K562 (cell line): Measurements from ENCODE around the gene DAPK3. TPM values are rescaled to one million over a fixed set of nuclear protein-coding genes. Genes with fewer than 3 reads are reported as not detected.

Source experiments
- BRCA1 ChIP-seq, 2 experiments: fragments of 450-650 bp in 1 of 2; sonication (generic) in 1 of 2; formaldehyde crosslinking in 1 of 2; IDR thresholded peaks; 2 replicates each; pipeline versions ENCODE4 v1.5.0 to v1.6.1; 2017 to 2020; ENCODE audit warnings: mild to moderate bottlenecking in 1 of 2, missing genetic modification reagents in 1 of 2
- ELF2 ChIP-seq: fragments of 250-450 bp; sonication (Bioruptor Pico); IDR thresholded peaks from 2 replicates; pipeline ENCODE4 v1.5.0; 2021; ENCODE audit warnings: mild to moderate bottlenecking
- GTF2F1 ChIP-seq: IDR thresholded peaks from 2 replicates; pipeline ENCODE4 v1.6.1; 2011; ENCODE audit warnings: low read depth, low read length, improper control_type of control experiment
- HDAC1 ChIP-seq, 2 experiments: fragments of 450-650 bp; IDR thresholded peaks; 2 replicates each; pipeline ENCODE4 v1.6.1; 2016 to 2017; ENCODE audit warnings: inconsistent platforms in 1 of 2, mild to moderate bottlenecking in 1 of 2, moderate library complexity in 1 of 2
- HDGF ChIP-seq: fragments of 450-650 bp; IDR thresholded peaks from 2 replicates; pipeline ENCODE4 v1.6.1; 2016
- KLF1 ChIP-seq: fragments of 450-650 bp; IDR thresholded peaks from 2 replicates; pipeline ENCODE4 v1.6.1; 2016; ENCODE audit warnings: missing genetic modification characterization, missing compliant biosample characterization
- MYC ChIP-seq, 2 experiments: fragments of 250-450 bp in 1 of 2; sonication (Bioruptor Pico) in 1 of 2; IDR thresholded peaks; 2 replicates each; pipeline versions ENCODE4 v1.5.1 to v1.6.1; 2012 to 2021; ENCODE audit warnings: low read depth in 2 of 2, borderline replicate concordance in 1 of 2, improper control_type of control experiment in 1 of 2, low read length in 1 of 2, mild to moderate bottlenecking in 1 of 2, moderate library complexity in 1 of 2
- POLR2G ChIP-seq: fragments of 200-400 bp; formaldehyde crosslinking; IDR thresholded peaks from 2 replicates; pipeline ENCODE4 v1.6.1; 2017; ENCODE audit warnings: low read depth, mild to moderate bottlenecking, antibody characterized with exemption, low read length, moderate library complexity
- PRPF4 ChIP-seq: fragments of 200-400 bp; formaldehyde crosslinking; IDR thresholded peaks from one replicate; pipeline ENCODE4 v1.6.1; 2017; ENCODE audit warnings: low read length, low read depth, mild to moderate bottlenecking; ENCODE audit not compliant: insufficient read depth, poor library complexity, severe bottlenecking
- RBFOX2 ChIP-seq: fragments of 200-400 bp; formaldehyde crosslinking; IDR thresholded peaks from 2 replicates; pipeline ENCODE4 v1.6.1; 2017; ENCODE audit warnings: low read depth, mild to moderate bottlenecking, low read length, moderate library complexity
- SAP30 ChIP-seq: fragments of 200-600 bp; sonication (generic); IDR thresholded peaks from 2 replicates; pipeline ENCODE4 v1.6.1; 2012; ENCODE audit warnings: borderline replicate concordance, low read depth, mild to moderate bottlenecking, moderate library complexity, low read length, control low read depth, inconsistent platforms; ENCODE audit not compliant: insufficient read depth, poor library complexity, severe bottlenecking
- SMC3 ChIP-seq: conservative IDR thresholded peaks from 2 replicates; pipeline ENCODE4 v1.6.1; 2011; ENCODE audit warnings: low read depth, low read length, improper control_type of control experiment; ENCODE audit not compliant: insufficient read depth
- TAF1 ChIP-seq: IDR thresholded peaks from 2 replicates; pipeline ENCODE4 v1.6.1; 2011; ENCODE audit warnings: mild to moderate bottlenecking, low read length, moderate library complexity; ENCODE audit not compliant: insufficient read depth, control insufficient read depth, severe bottlenecking; ENCODE audit errors: extremely low read depth
- TARDBP ChIP-seq: fragments of 450-650 bp; IDR thresholded peaks from 2 replicates; pipeline ENCODE4 v1.6.1; 2016
- ZNF609 ChIP-seq: sonication (generic); formaldehyde crosslinking; IDR thresholded peaks from 2 replicates; pipeline ENCODE4 v1.8.1; 2023; ENCODE audit warnings: missing genetic modification reagents, mild to moderate bottlenecking, borderline replicate concordance
- polyA plus RNA-seq, 8 experiments: library from polyadenylated mRNA; depleted of rRNA in 4 of 8; stranded (reverse) in 5 of 8; unstranded in 3 of 8; fragments of >200 nt; fragmentation: Nextera tagmentation in 2 of 8; fragmentation: Illumina TruSeq in 1 of 8; extraction: Ambion mirVana in 2 of 8; extraction: Trizol in 1 of 8; gene quantifications; 2 replicates each; pipeline versions ENCODE4 v1.2.1 to v1.2.3, GENCODE V29; 2011 to 2014; ENCODE audit warnings: inconsistent platforms in 1 of 8, missing spikeins in 1 of 8
- total RNA-seq, 7 experiments: library from RNA; depleted of rRNA in 6 of 7; stranded (reverse); fragments of >200 nt in 6 of 7; fragmentation: Illumina TruSeq in 2 of 7; extraction: Trizol in 2 of 7; gene quantifications; 2 replicates each; pipeline versions ENCODE4 v1.2.1 to v1.2.3, GENCODE V29; 2011 to 2021; ENCODE audit warnings: low replicate concordance in 1 of 7
- TF ChIP-seq, protein P1 (sequence below): sonication (generic); formaldehyde crosslinking; IDR thresholded peaks from 2 replicates; pipeline ENCODE4 v1.8.0; 2022; ENCODE audit warnings: missing genetic modification reagents, mild to moderate bottlenecking, moderate library complexity, borderline replicate concordance
- TF ChIP-seq, protein P2 (sequence below): fragments of 250-450 bp; sonication (Bioruptor Pico); IDR thresholded peaks from 2 replicates; pipeline ENCODE4 v1.5.0; 2020; ENCODE audit warnings: mild to moderate bottlenecking, borderline replicate concordance

DAPK3 gene
- total and polyA plus RNA-seq, 9 of the 15 experiments (the other 6 are each of a cell fraction or from before 2014, with no cell fraction given) = 0.14 to 63.4 (median 25.0) TPM

- TF ChIP-seq RBFOX2 (peak; percentile 86), TARDBP (no peak), MYC (IDR thresholded peaks at IDR 0.05; ENCODE audit: low read depth, low read length) (peak; percentile 68), MYC (CRISPR knock-in tag; IDR thresholded peaks at IDR 0.05; ENCODE audit: borderline replicate concordance, low read depth) (no peak), TAF1 (no peak), ZNF609 (CRISPR knock-in tag) (no peak), BRCA1 (IDR thresholded peaks at IDR 0.05) (no peak), BRCA1 (CRISPR knock-in tag; IDR thresholded peaks at IDR 0.05) (peak; percentile 81; the same call in 1 of the 2 replicates), ELF2 (CRISPR knock-in tag) (0 out of 2 replicates have a peak, but pooled peaks have one; percentile 46), HDGF (0 out of 2 replicates have a peak, but pooled peaks have one; percentile 80), SAP30 (peak; percentile 64), KLF1 (tag) (no peak), HDAC1 (IDR thresholded peaks at IDR 0.05) (peak in 1 of 2 experiments; percentile 85; a peak in 2 of 4 replicates), GTF2F1 (0 out of 2 replicates have a peak, but pooled peaks have one; percentile 34), POLR2G (peak; percentile 86), SMC3 (no peak), PRPF4 (peak; percentile 27)
- TF ChIP-seq, protein P1, sequence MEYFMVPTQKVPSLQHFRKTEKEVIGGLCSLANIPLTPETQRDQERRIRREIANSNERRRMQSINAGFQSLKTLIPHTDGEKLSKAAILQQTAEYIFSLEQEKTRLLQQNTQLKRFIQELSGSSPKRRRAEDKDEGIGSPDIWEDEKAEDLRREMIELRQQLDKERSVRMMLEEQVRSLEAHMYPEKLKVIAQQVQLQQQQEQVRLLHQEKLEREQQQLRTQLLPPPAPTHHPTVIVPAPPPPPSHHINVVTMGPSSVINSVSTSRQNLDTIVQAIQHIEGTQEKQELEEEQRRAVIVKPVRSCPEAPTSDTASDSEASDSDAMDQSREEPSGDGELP (CRISPR knock-in tag) = peak; percentile 47; the same call in 1 of the 2 replicates
- TF ChIP-seq, protein P2, sequence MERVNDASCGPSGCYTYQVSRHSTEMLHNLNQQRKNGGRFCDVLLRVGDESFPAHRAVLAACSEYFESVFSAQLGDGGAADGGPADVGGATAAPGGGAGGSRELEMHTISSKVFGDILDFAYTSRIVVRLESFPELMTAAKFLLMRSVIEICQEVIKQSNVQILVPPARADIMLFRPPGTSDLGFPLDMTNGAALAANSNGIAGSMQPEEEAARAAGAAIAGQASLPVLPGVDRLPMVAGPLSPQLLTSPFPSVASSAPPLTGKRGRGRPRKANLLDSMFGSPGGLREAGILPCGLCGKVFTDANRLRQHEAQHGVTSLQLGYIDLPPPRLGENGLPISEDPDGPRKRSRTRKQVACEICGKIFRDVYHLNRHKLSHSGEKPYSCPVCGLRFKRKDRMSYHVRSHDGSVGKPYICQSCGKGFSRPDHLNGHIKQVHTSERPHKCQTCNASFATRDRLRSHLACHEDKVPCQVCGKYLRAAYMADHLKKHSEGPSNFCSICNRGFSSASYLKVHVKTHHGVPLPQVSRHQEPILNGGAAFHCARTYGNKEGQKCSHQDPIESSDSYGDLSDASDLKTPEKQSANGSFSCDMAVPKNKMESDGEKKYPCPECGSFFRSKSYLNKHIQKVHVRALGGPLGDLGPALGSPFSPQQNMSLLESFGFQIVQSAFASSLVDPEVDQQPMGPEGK (CRISPR knock-in tag) = no peak
These were observed 13.2 kb upstream of the DAPK3 start (continued) for GRCh38 chr19:3983936-3984583.
